Endothelial cell of umbilical vein (primary cell): ENCODE data around the gene STC2. TPM values are rescaled to one million over a fixed set of nuclear protein-coding genes. Genes with fewer than 3 reads are reported as not detected.

Experiments used
- BruUV-seq: library from RNA; stranded (reverse); fragments of 400-500 nt; replicated peaks from 2 replicates; lab custom pipeline; 2021; lab: Mats Ljungman, UMichigan
- CTCF ChIA-PET: fragments of 300-600, 350-600 bp; sonication (Branson Sonifier 250); formaldehyde crosslinking; loops from one replicate; lab custom pipeline; 2021; ENCODE audit warnings: antibody characterized with exemption, inconsistent platforms; lab: Charles Lee
- POLR2A ChIA-PET: fragments of 300-600, 350-600 bp; sonication (Branson Sonifier 250); formaldehyde crosslinking; loops from one replicate; lab custom pipeline; 2021; ENCODE audit warnings: antibody characterized with exemption, inconsistent platforms; lab: Charles Lee
- DNase-seq: peaks from one replicate; pipeline ENCODE4 v3.0.0-alpha.2; 2011; ENCODE audit warnings: low read depth, low spot score
- FAIRE-seq: peaks from 2 replicates; lab custom pipeline; 2011; peaks lifted over from hg19 to GRCh38; lab: Jason Lieb, UNC
- H2AFZ ChIP-seq: 2 replicates; pipeline ENCODE4 v1.6.0; 2012; ENCODE audit warnings: low read depth, low read length, control low read depth, inconsistent platforms
- H3K27ac ChIP-seq: 2 replicates; pipeline ENCODE4 v1.5.1; 2011; ENCODE audit warnings: low read depth, mild to moderate bottlenecking, control low read depth, low read length, moderate library complexity; ENCODE audit not compliant: insufficient read depth
- H3K27me3 ChIP-seq, 2 experiments: 2 replicates each; pipeline versions ENCODE4 v1.6.0 to v1.6.1; 2011; ENCODE audit warnings: low read length in 2 of 2, mixed read lengths in 1 of 2; ENCODE audit not compliant: control insufficient read depth in 2 of 2, insufficient read depth in 2 of 2
- H3K36me3 ChIP-seq, 2 experiments: 2 replicates in 1 of 2; 3 replicates in 1 of 2; pipeline ENCODE4 v1.5.1; 2011; ENCODE audit warnings: low read length in 2 of 2, mild to moderate bottlenecking in 1 of 2, moderate library complexity in 1 of 2; ENCODE audit not compliant: control insufficient read depth in 2 of 2, insufficient read depth in 2 of 2; ENCODE audit errors: extremely low read depth in 1 of 2
- H3K4me1 ChIP-seq: 3 replicates; pipeline ENCODE4 v1.5.1; 2011; ENCODE audit warnings: mild to moderate bottlenecking, low read length; ENCODE audit not compliant: control insufficient read depth, insufficient read depth; ENCODE audit errors: extremely low read depth
- H3K4me2 ChIP-seq: 2 replicates; pipeline ENCODE4 v1.6.1; 2011; ENCODE audit warnings: low read length, control low read depth, mixed read lengths; ENCODE audit not compliant: insufficient read depth
- H3K4me3 ChIP-seq, 3 experiments: fragments of 200-600 bp in 1 of 3; sonication (generic), shearing (Covaris generic) in 1 of 3; replicated peaks in 1 of 3; 2 replicates each; pipeline ENCODE4 v1.5.1; 2011 to 2016; ENCODE audit warnings: control low read depth in 3 of 3, low read length in 3 of 3, mild to moderate bottlenecking in 2 of 3, inconsistent platforms in 1 of 3, low read depth in 1 of 3, moderate library complexity in 1 of 3; ENCODE audit not compliant: insufficient read depth in 1 of 3
- H3K79me2 ChIP-seq: 2 replicates; pipeline ENCODE4 v1.6.0; 2012; ENCODE audit warnings: low read length, inconsistent platforms; ENCODE audit not compliant: control insufficient read depth, insufficient read depth
- H3K9ac ChIP-seq: replicated peaks from 2 replicates; pipeline ENCODE3; 2011; ENCODE audit warnings: low read length, control low read depth; ENCODE audit not compliant: insufficient read depth; ENCODE audit errors: extremely low read depth
- H3K9me1 ChIP-seq: replicated peaks from 3 replicates; pipeline ENCODE4 v1.6.0; 2011; ENCODE audit warnings: mild to moderate bottlenecking, low read length; ENCODE audit not compliant: control insufficient read depth, insufficient read depth; ENCODE audit errors: extremely low read depth
- H3K9me3 ChIP-seq: replicated peaks from 2 replicates; pipeline ENCODE4 v1.5.1; 2012; ENCODE audit warnings: low read length, inconsistent platforms; ENCODE audit not compliant: control insufficient read depth, insufficient read depth
- H4K20me1 ChIP-seq: replicated peaks from 2 replicates; pipeline ENCODE3; 2011; ENCODE audit warnings: mild to moderate bottlenecking, low read length; ENCODE audit not compliant: control insufficient read depth, insufficient read depth; ENCODE audit errors: extremely low read depth
- EZH2 ChIP-seq: IDR thresholded peaks from 2 replicates; pipeline ENCODE4 v1.6.1; 2012; ENCODE audit warnings: borderline replicate concordance, low read depth, mild to moderate bottlenecking, moderate library complexity, low read length, inconsistent platforms; ENCODE audit not compliant: severe bottlenecking
- FOS ChIP-seq: IDR thresholded peaks from 2 replicates; pipeline ENCODE4 v1.6.1; 2011; ENCODE audit warnings: mild to moderate bottlenecking, low read length, moderate library complexity, borderline replicate concordance; ENCODE audit not compliant: insufficient read depth
- MYC ChIP-seq: IDR thresholded peaks from one replicate; pipeline ENCODE4 v1.6.1; 2011; ENCODE audit warnings: mild to moderate bottlenecking, low read depth, low read length
- dilution Hi-C: fragments of 300-500 bp; cut with MboI; formaldehyde crosslinking; loops from one replicate; pipeline ENCODE4 v1.15.0; 2019; ENCODE audit warnings: low sequenced_read_pairs; ENCODE audit not compliant: extremely low pct_ligation_motif_present
- intact Hi-C: fragments of 100-400 bp; cut with micrococcal nuclease; formaldehyde crosslinking; loops from one replicate; pipeline ENCODE4 v1.10.0; 2022
- polyA plus RNA-seq, 4 experiments: library from polyadenylated mRNA; depleted of rRNA in 3 of 4; stranded (reverse) in 3 of 4; unstranded in 1 of 4; fragments of >200 nt; gene quantifications; 2 replicates each; pipeline versions ENCODE4 v1.2.1 to v1.2.3, GENCODE V29; 2011 to 2012; ENCODE audit warnings: missing spikeins in 1 of 4
- total RNA-seq: library from RNA; stranded (reverse); gene quantifications from 2 replicates; pipeline ENCODE4 v1.2.3, GENCODE V29; 2021
- TF ChIP-seq, protein P1 (sequence below), 2 donors: IDR thresholded peaks; 1 replicate in 1 of 2; 2 replicates in 1 of 2; pipeline ENCODE4 v1.5.1; 2011; ENCODE audit warnings: low read length in 2 of 2, mild to moderate bottlenecking in 2 of 2, moderate library complexity in 2 of 2, control low read depth in 1 of 2, inconsistent platforms in 1 of 2, low read depth in 1 of 2; ENCODE audit not compliant: insufficient read depth in 1 of 2; ENCODE audit errors: extremely low read depth in 1 of 2
- TF ChIP-seq, protein P2 (sequence below): IDR thresholded peaks from 2 replicates; pipeline ENCODE4 v1.6.1; 2011; ENCODE audit not compliant: insufficient read depth, insufficient read length

The STC2 gene
- total and polyA plus RNA-seq, 2 donors (not counting 3 experiments of a cell fraction or from before 2014, with no cell fraction given), result 19.0 to 26.9 TPM

DNA sequence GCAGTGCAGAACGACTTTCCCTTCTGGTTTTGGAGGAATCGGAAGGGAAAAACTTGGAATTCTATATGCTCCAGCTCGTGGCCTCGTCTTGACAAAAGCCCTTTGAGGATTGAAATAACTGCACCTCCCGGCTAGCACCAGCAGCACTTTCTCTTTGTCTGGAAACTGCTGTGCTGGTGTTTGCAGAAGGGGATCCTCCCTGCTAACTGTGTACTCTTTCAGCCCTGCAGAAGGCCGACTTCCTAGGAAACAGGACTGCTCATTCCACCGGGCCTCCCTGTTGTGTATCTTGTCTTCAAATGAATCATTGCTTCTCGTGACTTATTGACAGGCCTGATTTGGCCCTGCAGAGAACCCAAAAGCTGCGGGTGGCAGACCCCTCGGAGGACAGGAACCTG lies 23.6 kb downstream of the STC2 start:
- no TSS peak for BruUV-seq
- CTCF ChIA-PET, result interaction anchor here (2.2 to 5.3 kb wide), 2 partner anchors 8 to 11 kb away, joined by 6 to 47 read pairs; no protein-coding TSS in a partner anchor

GRCh38 chr5:173303878-173304590 lies 24.2 kb downstream of the STC2 start:
- ChIA-PET POLR2A (no interaction called here), CTCF (interaction anchor here (0.7 to 5.3 kb wide), 3 partner anchors 10 to 269 kb away, joined by 3 to 47 read pairs (median 3); no protein-coding TSS in a partner anchor)
- FAIRE-seq (peak; percentile 4), DNase-seq (no peak)
- Histone ChIP-seq H2AFZ (no peak overlapping the region), H3K4me1 (peaks cover 10% of the 10 kb centered on the region), H3K36me3 (no peaks in the 10 kb centered on the region), H3K4me2 (no peak overlapping the region), H3K27ac (no peak overlapping the region), H3K9ac (no peak overlapping the region), H3K4me3 (no peak overlapping the region), H3K9me1 (no peaks in the 10 kb centered on the region), H3K9me3 (no peaks in the 10 kb centered on the region), H3K27me3 (no peaks in the 10 kb centered on the region), H3K79me2 (no peaks in the 10 kb centered on the region), H4K20me1 (no peaks in the 10 kb centered on the region)
- intact Hi-C loops (no loop called here), dilution Hi-C loops (no loop called here)
- BruUV-seq, result no TSS peak
- TF ChIP-seq FOS, result peak; percentile 16
- TF ChIP-seq, protein P1, sequence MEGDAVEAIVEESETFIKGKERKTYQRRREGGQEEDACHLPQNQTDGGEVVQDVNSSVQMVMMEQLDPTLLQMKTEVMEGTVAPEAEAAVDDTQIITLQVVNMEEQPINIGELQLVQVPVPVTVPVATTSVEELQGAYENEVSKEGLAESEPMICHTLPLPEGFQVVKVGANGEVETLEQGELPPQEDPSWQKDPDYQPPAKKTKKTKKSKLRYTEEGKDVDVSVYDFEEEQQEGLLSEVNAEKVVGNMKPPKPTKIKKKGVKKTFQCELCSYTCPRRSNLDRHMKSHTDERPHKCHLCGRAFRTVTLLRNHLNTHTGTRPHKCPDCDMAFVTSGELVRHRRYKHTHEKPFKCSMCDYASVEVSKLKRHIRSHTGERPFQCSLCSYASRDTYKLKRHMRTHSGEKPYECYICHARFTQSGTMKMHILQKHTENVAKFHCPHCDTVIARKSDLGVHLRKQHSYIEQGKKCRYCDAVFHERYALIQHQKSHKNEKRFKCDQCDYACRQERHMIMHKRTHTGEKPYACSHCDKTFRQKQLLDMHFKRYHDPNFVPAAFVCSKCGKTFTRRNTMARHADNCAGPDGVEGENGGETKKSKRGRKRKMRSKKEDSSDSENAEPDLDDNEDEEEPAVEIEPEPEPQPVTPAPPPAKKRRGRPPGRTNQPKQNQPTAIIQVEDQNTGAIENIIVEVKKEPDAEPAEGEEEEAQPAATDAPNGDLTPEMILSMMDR (IDR thresholded peaks at IDR 0.05; ENCODE audit: extremely low read depth in 1 of 2, insufficient read depth in 1 of 2, low read depth in 1 of 2, low read length in 2 of 2), result no peak

More for the DNA sequence above, 23.6 kb downstream of the STC2 start:
- Histone ChIP-seq H3K27me3 (no peaks in the 10 kb centered on the region), H3K4me2 (no peak overlapping the region), H3K27ac (no peak overlapping the region), H2AFZ (no peak overlapping the region), H3K9ac (no peak overlapping the region), H3K4me3 (no peak overlapping the region), H3K79me2 (no peaks in the 10 kb centered on the region), H3K9me1 (no peaks in the 10 kb centered on the region), H4K20me1 (no peaks in the 10 kb centered on the region), H3K36me3 (no peaks in the 10 kb centered on the region), H3K4me1 (peaks cover 10% of the 10 kb centered on the region), H3K9me3 (no peaks in the 10 kb centered on the region)
- TF ChIP-seq EZH2, result no peak
- TF ChIP-seq, protein P2, sequence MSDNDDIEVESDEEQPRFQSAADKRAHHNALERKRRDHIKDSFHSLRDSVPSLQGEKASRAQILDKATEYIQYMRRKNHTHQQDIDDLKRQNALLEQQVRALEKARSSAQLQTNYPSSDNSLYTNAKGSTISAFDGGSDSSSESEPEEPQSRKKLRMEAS, result no peak
- TF ChIP-seq MYC, result no peak
- dilution Hi-C loops (no loop called here), intact Hi-C loops (no loop called here)
- POLR2A ChIA-PET, result no interaction called here
- DNase-seq (no peak), FAIRE-seq (no peak)
